GM12872 (cell line): ENCODE data around the gene DEFB114.

Experiments
- TF ChIP-seq, protein P1 (sequence below): IDR thresholded peaks from 3 replicates; pipeline ENCODE4 v1.5.1; 2011; ENCODE audit warnings: low read depth, mild to moderate bottlenecking, low read length, moderate library complexity; ENCODE audit not compliant: insufficient read depth

Gene DEFB114

GRCh38 chr6:49982046-49982445 is 18.1 kb upstream of the DEFB114 start:
- TF ChIP-seq, protein P1, sequence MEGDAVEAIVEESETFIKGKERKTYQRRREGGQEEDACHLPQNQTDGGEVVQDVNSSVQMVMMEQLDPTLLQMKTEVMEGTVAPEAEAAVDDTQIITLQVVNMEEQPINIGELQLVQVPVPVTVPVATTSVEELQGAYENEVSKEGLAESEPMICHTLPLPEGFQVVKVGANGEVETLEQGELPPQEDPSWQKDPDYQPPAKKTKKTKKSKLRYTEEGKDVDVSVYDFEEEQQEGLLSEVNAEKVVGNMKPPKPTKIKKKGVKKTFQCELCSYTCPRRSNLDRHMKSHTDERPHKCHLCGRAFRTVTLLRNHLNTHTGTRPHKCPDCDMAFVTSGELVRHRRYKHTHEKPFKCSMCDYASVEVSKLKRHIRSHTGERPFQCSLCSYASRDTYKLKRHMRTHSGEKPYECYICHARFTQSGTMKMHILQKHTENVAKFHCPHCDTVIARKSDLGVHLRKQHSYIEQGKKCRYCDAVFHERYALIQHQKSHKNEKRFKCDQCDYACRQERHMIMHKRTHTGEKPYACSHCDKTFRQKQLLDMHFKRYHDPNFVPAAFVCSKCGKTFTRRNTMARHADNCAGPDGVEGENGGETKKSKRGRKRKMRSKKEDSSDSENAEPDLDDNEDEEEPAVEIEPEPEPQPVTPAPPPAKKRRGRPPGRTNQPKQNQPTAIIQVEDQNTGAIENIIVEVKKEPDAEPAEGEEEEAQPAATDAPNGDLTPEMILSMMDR, result no peak

DNA sequence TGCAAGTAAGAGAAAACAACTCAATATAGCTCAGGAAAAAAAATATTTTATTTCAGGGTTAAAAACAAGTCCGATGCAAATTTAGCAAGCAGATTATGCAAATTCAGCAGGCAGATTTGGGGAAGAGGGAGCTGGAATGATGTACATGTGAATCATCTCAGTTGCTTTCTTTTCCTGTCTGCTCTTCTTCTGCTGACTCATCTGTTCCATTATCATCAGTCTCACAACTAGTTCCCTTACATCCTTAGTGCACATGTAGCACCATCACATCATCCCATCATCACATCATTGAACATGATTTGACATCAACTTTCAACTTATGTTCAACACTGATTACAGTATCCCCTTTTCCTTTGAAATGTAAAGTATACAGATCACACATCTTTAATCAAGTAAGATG is 16.9 kb upstream of the DEFB114 start:
- TF ChIP-seq, protein P1, result no peak

DNA sequence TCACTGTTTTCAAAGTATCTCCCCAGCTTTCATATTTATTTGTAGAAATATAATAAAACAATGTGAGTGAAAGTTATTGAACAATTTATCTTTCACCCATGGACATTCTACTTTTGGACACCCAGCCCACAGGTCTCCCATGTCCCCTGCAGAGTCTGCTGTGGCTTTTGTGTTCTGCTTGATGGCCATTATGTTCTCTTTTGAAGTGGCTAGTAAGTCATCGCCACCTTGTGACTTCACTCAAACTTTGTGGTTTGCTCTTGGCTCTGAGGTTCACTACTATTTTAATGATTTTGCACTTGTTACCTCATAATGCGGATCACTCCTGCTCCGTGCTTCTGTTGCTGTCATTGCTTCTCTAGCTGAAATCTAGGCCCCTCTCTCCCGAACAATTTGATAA is 15.6 kb upstream of the DEFB114 start:
- TF ChIP-seq, protein P1, result no peak

DNA sequence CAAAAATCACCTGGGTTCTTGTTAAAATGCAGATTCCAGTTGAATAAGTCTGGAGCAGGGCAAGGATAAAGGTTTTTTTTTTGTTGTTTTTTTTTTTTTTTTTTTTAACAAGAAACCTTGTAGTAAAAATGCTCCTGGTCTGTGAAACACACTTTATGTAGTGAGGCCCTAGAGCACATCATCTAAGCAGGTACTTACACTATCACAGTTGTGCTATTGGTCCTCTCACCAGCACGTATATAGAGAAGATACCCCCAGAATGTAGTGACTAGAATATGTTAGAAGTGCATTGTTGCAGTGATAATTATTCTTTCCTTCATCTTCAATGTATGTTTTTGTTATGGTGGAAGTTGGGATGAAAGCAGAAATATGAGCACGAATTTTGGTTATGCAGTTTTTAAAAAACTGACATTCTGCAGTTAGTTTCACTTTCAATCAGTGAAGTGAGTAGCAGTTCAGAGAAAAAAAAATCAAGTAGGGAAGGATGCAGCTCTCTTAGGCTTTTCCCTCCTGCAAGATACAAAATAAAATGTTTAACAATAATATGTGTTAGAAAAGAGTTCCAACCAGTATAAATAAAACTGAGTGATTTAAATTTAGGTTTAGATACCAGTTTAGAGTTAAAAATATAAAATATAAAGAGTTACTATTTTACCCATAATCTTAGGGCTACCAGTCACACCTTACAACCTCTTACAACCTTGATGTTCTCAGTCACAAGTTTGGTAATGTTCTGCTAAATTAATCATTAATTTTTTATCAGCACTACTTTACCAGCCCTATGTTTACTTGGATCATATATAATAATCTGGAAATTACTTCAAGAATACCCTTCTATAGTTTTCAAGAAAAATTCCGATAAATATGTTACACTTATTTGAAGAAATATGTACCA is 14.6 kb upstream of the DEFB114 start:
- TF ChIP-seq, protein P1, result no peak

- TF ChIP-seq, protein P1, result no peak
Measured at GRCh38 chr6:49969605-49970004, 5.6 kb upstream of the DEFB114 start, which contains the start of gene DEFB113. Gene DEFB113, minus strand, starts transcription at chr6:49969625. Its CDS starts 0 bp downstream, at chr6:49969625.

DNA sequence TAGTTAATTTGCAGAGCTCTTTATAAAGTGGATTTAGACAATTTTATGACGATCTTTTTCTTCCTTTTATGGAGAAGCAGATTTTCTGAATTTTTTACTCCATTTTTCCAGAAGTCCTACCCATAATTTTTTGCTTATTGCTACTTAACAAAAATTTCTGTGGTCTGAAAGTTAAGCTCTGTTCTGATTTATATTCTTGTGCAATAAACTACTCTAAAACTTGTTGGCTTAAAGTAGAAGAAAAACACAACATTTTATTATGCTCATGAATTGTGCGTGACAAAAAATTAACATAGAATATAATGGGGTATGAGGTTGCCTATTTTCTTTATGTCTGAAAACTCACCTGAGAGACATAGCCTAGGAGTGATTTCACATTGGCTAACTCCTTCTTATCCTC is 2.9 kb upstream of the DEFB114 start:
- TF ChIP-seq, protein P1, result no peak

GRCh38 chr6:49966334-49966733 is 2.4 kb upstream of the DEFB114 start:
- TF ChIP-seq, protein P1, result no peak
